GM12864 (cell line): ENCODE results near the gene SEC61A2.

Source experiments
- DNase-seq: peaks from one replicate; pipeline ENCODE4 v3.0.0-alpha.2; 2011; ENCODE audit warnings: low read depth
- H3K4me3 ChIP-seq: 2 replicates; pipeline ENCODE4 v1.5.1; 2011; ENCODE audit warnings: mild to moderate bottlenecking, low read depth, low read length, control low read depth
- CTCF ChIP-seq: IDR thresholded peaks from 2 replicates; pipeline ENCODE4 v1.5.1; 2011; ENCODE audit warnings: low read depth, mild to moderate bottlenecking, moderate library complexity, low read length, control low read depth, inconsistent platforms; ENCODE audit errors: missing control alignments

SEC61A2 gene

GRCh38 chr10:12098966-12099365 lies 30.5 kb upstream of the SEC61A2 start:
- H3K4me3 ChIP-seq: no peak overlapping the region
- DNase-seq: no peak
- no peak for TF ChIP-seq CTCF

- DNase-seq: no peak
- H3K4me3 ChIP-seq: no peak overlapping the region
- TF ChIP-seq CTCF: no peak
Measured at GRCh38 chr10:12103802-12104201, 25.7 kb upstream of the SEC61A2 start.

GRCh38 chr10:12107781-12108180 lies 21.7 kb upstream of the SEC61A2 start:
- DNase-seq: no peak
- no peak for TF ChIP-seq CTCF
- no peak overlapping the region for H3K4me3 ChIP-seq

- H3K4me3 ChIP-seq: no peak overlapping the region
- DNase-seq: no peak
- no peak for TF ChIP-seq CTCF
Measured at GRCh38 chr10:12109286-12109685, 20.2 kb upstream of the SEC61A2 start.

DNA sequence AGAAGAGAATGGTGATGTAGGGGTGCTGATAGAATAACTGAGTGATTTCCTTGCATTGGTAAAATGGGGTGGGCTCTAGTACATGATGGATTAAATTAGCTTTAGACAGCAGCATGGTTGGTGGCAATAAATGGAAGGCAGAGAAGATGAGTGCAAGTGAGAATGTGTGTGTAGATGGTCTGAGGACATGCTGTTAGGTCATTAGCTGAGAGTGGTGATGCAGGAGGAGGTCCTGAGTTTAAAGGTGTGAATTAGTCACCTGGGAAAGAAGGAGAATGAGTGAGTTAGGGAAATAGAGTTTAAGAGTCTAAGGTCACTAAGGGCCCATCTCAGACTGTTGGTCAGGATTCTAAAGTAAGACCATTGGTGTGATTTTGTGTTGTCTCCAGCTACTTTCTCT lies 17.9 kb upstream of the SEC61A2 start:
- no peak for DNase-seq
- TF ChIP-seq CTCF: no peak

GRCh38 chr10:12113627-12114026 lies 15.8 kb upstream of the SEC61A2 start:
- no peak for TF ChIP-seq CTCF
- no peak for DNase-seq
- H3K4me3 ChIP-seq: no peak overlapping the region

More for the DNA sequence above, 17.9 kb upstream of the SEC61A2 start:
- H3K4me3 ChIP-seq: no peak overlapping the region

DNA sequence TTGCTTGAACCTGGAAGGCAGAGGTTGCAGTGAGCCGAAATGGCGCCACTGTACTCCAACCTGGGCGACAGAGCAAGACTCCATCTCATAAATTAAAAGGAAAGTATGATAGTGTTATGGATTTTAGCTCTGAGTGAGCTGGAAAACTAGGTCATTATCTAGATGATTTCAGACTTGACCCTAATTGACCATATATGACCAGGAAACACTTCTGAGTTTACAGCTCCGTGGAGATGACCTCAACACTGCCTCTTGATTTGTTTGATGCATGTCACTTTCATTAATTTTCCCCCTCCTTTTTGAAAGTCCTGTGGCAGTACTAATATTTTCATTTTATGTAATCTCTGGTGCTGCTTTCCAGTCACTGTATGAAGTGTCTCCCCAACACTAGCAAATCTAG lies 7.8 kb upstream of the SEC61A2 start:
- DNase-seq: peak; percentile 16
- H3K4me3 ChIP-seq: no peak overlapping the region
- TF ChIP-seq CTCF: no peak
